HG02763 (cell line): ENCODE results near the gene TCAIM.
"Not testable (repeated sequence)": the region's sequence is repeated elsewhere in the genome, so short reads cannot be mapped to it uniquely, and the experiment has no call there.

Source experiments
- ATAC-seq: cut with Tn5 transposase; IDR thresholded peaks from one replicate; pipeline ENCODE4 v1.9.1; 2021; ENCODE audit warnings: mild to moderate bottlenecking, moderate library complexity; ENCODE audit not compliant: unreplicated experiment

Gene TCAIM

DNA sequence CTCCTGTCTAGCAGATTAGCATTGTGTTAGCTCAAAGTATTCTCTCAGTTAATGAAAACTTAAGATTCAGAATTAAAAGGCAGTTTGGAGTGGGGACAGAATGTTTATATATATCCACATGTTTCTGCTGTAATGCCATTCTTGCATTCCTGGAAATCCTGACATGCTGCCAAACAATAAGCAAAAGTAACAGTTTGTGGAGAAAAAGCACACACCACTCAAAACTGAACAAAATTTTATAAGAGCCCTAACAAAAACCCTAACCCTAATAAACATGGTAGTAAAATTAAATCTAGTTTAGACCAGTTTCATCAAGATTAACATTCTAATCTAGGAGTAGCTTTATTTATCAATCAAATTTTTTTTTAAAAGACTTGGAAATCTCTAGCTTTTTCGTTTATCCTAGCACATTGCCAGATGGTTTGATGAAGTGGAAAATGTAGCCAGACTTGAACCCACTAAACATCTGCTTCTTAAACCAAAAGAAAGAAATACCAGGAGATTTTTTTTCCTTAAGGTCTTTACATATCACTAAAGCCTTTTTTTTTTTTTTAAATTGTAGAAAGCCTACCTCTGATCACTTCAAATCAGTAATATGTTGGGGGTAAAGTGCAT is 3.7 kb downstream of the TCAIM start:
- ATAC-seq = no peak

DNA sequence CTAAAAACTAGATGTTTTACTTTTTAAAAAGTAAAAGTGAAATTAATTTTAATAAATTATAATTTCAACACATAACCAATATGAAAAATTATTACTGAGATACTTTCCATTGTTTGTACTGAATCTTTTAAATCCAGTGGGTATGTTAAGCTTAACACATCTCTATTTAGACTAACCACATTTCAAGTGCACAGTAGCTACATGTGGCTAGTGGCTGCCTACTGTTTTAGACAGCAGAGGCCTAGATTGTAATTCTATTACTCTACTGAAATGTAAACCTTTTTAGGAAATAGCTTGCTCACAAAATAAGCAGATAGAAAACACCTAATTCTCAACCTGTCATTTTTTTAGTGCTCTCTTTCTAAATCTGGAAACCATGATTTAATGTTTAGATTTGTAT is 4.9 kb downstream of the TCAIM start:
- no peak for ATAC-seq

DNA sequence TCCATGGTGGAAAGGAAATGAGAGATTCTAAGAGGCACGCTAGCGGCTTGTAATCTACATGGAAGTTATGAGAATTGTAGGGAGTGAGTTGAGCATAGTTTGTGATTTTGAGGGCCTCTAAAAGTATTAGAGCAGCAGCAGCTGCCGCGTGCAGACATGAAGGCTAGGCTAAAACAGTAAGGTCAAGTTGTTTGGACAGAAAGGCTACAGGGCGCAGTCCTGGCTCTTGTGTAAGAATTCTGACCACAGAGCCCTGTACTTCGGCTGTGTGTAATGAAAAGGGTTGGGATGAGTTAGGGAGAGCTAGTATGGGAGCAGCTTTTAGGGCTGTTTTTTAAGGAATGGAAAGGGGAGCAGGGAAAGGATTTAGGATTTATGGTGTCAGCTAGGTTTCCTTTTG is 8.0 kb downstream of the TCAIM start:
- ATAC-seq = not testable (repeated sequence)

DNA sequence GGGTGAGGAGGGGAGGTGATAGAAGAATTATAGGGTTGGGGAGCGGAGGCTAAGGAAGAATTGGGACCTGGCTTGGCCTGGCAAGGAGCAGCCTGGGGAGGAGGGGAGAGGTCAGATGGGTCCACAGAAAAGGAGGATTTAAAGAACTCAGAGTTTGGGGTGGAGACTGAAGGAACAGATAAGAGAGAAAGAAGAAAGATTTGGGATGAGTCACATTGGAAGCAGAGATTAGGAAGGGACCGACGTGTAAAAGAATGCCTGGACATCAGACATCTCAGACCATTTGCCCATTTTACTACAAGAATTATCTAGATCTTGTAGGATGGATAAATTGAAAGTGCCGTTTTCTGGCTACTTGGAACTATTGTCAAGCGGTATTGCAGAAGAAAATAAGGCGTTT is 10.4 kb downstream of the TCAIM start:
- no peak for ATAC-seq

DNA sequence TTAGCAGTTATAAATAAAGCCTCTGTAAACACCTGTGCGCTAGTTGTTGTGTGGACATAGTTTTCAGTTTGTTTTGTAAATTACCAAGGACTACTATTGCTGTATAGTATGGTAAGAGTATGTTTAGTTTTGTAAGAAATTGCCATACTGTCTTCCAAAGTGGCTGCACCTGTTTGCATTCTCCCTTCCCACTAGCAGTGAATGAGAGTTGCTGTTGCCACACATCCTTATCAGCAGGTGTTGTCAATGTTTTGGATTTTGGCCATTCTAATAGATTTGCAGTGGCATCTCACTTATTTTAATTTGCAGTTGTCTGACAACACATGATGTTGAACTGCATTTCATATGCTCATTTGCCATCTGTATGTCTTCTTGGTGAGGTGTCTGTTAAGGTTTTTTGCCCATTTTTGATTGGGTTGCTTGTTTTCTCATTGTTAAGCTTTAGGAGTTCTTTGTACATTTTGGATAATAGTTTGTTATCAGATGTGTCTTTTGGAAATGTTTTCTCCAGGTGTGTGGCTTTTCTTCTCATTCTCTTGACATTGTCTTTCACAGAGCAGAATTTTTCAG is 14.9 kb downstream of the TCAIM start:
- ATAC-seq = no peak

DNA sequence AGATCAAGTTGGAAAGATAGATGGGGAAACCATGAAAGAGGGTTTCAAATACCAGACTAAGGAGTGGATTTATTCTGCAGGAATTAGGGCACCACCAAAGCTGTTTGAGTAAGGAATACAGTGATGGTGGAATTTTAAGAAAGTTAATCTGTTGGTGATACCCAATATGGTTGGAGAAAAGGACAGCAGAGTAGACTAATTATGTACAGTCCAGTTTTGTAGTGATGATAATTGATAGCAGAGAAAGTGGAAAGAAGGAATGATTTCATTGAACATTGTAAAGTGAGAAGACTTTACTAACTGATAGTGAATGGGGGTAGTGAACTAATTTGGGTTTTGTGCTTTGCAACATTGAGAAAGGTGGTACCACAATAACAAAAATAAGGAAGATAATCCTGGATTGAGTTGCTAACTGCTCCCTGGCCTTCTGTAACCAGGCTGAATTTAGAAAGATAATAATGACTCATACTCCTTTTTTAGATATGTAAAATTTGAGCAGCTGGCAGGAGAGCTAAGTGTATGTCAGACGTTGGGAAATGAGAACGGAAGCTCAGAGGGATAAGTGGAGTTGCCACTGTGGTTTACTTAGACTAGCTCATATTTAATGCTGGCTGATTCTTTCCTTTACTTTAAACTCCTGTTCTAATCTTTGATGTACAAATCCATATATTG is 16.9 kb downstream of the TCAIM start:
- ATAC-seq = no peak

DNA sequence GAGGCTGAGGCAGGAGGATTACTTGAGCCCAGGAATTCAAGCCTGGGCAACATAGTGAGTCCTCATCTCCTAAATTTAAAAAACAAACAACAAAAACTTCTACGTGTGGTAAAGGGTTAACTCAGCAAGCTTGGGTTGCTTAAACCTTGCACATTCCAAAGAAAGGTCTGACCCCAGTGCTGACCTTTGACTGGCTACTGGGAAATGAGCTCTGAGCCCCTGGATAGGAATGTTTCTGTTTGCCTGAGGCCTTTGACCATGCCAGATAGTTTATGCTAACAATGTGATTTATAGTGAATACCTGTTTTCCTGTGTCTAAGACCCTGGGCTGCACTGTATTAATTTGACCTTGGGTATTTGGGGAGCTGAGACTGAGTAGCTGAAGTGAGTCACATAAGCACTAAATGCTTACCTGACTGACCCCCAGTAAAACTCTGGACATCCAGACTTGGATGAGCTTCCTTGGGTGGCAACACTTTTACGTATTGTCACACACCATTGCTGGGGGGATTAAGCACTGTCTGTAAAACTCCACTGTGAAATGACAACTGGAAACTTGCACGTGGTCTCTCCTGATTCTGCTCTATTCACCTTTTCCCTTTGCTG is 20.7 kb downstream of the TCAIM start:
- ATAC-seq = no peak

DNA sequence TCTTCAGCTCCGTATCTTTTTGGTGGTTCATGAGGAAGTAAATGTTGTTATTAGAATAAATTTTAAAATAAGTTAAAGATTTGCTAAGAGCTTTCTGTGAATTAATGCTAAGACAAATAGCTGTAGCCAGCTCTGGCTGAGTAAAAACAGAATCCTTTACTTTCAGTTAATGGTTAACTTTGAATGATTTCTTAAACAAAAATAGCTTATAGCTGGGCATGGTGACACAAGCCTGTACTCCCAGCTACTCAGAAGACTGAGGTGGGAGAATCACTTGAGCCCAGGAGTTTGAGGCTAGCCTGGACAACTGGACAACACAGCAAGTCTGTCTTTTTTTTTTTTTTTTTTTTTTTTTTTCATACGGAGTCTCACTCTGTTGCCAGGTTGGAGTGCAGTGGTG is 25.0 kb downstream of the TCAIM start:
- ATAC-seq = peak; percentile 67

DNA sequence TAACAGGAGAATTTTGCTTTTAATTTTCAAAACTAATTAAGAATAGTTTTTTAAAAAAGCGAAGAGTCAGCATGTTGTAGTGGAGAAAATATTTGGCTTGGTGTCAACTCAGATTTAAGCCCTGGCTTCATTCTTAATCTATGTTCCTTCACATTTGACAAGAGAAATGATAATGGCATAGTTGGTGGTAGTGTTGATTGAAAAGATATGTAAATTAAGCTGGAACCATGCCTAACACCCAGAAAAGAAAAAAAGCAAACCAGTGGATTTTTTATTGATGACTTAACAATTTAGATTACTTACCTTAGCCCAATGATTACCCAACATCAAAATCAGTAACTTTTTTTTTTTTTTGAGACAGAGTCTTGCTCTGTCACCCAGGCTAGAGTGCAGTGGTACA is 27.4 kb downstream of the TCAIM start:
- no peak for ATAC-seq

DNA sequence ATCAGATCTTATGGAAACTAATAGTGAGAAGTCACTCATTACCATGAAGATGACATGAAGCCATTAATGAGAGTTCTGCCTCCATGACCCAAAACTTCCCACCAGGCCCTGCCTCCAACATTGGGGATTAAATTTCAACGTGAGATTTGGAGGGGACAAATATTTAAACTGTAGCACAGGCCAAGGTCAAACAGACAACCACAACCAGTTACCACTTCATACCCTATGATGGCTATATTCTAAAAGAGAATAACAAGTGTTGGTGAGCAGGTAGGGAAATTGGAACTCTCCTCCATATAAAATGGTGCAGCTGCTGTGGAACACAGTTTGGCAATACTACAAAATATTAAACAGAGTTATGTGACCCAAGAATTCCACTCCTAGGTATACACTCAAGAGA is 36.9 kb downstream of the TCAIM start:
- ATAC-seq = no peak

DNA sequence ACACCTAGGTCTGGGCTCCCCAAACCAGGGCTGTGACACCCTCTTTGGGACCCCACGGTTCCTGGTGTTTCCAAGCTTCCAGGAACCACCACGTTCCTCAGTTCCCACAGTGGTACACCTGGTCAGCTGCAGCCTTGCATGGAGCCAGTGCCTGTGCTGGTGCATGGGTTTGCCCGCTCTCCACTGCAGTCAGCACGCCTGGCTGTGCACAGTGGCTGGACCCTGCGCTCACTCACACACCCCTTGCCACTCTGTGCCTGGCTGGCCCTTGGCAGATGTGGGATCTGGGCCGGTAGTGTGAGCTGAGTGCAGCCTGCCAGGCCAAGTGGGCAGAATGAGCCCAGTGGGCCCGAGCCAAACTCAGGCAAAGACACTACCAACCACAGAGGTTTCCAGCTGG is 48.8 kb downstream of the TCAIM start:
- no peak for ATAC-seq

DNA sequence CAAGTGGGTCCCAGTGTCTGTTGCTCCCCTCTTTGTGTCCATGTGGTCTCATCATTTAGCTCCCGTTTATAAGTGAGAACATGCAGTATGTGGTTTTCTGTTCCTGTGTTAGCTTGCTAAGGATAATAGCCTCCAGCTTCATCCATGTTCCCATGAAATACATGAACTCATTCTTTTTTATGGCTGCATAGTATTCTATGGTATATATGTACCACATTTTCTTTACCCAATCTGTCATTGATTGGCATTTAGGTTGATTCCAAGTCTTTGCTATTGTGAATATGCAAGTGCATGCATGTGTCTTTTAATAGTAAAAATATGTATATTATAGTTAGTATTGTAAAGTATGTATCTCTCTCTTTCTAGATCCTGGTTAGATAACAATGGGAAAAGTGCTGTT is 53.9 kb downstream of the TCAIM start:
- no peak for ATAC-seq

DNA sequence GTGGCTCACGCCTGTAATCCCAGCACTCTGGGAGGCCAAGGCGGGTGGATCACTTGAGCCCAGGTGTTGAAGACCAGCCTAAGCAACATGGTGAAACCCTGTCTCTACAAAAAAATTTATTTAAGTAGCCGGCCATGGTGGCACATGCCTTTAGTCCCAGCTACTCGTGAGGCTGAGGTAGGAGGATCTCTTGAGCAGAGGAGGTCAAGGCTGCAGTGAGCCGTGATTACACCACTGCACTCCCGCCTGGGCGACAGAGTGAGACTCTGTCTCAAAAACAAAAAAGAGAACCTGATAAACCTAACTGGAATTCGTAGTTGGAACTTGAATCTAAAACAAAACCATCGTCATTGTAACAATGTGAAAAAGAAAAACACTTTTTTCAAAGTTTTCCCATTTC is 57.1 kb downstream of the TCAIM start:
- ATAC-seq = no peak

DNA sequence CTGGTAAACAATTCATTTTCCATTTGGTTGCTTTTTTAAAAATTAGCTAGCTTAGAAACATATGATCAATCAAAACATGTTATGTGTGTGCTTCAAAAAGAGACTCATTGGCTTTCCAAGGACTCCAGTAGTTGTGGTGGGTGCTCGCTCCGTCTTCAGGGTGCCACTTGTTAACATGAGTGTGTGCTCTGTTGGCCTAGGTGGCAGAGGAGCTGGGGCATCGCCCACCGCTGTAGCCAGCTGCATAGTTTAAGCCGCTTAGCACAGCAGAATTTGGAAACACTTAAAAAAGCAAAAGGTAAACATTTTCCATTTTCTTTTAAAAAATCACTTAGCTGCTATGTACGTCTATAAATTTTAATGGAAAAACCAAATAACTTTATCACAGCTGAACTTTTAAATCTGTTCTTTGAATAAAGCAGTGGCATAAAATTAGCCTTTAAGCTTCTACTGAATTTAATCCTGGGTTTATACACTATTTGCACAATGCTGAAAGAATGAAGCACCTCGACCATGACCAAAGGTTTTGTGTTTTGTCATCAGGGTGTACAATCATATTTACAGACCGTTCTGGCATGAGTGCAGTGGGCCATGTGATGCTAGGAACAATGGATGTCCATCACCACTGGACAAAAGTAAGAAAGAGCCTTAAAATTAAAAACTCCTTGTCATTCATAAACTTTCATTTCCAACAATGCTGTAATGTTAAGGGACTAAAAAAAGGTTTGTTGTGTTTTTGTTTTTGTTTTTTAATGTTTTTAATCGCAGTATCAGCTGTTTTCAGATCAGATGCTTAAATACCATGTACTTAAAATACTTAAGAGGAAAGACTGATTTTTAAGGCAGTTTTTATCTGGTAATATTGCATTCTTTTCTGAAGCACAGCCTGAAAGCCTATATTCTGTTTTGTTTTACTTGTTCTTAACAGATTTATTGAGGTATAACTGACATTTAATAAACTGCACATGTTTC is 57.9 kb downstream of the TCAIM start:
- no peak for ATAC-seq

DNA sequence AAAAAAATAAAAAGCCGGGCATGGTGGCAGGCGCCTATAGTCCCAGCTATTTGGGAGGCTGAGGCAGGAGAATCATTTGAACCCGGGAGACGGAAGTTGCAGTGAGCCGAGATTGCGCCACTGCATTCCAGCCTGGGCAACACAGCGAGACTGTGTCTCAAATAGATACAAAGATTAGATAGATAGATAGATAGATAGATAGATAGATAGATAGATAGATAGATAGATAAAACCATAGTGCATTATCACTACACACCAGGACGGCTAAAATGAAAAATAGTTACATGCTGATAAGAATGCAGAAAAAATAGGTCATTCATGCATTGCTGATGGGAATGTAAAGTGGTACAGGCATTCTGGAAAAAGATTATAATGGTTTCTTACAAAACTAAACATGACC is 59.7 kb downstream of the TCAIM start:
- not testable (repeated sequence) for ATAC-seq

DNA sequence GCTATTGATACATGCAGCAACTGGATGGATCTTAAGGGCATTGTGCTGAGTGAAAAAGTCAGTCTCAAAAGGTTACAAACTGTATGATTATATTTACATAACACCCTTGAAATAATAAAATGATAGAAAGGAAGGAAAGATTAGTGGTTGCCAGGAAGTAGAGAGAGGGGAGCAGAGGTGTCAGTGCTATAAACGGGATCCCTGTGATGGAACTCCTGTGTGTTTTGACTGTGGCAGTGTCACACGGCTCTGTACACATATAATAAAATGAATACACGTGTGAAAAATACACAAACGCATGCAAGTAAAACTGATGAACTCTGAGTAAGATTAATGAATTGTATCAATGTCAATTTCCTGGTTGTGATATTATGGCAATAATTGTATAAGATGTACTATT is 60.3 kb downstream of the TCAIM start:
- ATAC-seq = no peak

DNA sequence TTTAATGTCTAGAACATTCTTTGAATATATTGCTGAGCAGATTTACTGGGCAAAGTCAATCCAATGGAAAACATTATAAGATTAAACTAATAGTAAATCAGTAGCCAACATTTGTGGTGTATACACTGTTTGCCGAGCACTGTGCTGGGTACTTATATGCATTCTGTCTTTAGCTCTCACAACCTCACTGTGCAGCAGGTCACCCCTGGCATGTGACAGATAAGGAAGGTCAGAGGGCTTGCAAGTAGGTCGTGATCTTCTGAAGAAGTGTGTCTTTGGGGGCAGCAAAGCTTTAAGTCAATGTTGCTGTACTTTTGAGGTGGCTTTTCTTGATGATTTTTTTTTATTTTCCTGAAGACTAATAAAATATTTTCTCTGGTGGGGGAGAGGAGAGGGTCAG is 62.2 kb downstream of the TCAIM start:
- ATAC-seq = no peak

DNA sequence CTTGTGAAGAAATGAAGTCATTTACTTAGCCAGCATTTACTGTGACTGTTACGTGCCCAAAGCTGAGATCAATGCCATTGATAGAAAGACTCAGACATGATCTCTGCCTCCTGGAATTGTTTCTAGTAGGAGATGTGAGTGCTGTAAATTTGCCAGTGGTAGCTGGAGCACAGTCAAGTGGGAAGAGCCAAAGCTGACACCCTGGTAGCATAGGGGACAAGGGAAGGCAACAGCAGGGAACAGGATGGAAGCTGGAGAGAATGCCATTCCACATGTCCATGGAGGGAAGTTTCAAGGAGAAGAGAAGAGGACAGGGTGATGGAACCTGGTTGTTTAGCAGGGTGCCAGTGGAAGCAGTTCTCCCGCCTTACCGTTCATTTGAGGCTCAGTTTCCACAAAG is 64.0 kb downstream of the TCAIM start:
- no peak for ATAC-seq

DNA sequence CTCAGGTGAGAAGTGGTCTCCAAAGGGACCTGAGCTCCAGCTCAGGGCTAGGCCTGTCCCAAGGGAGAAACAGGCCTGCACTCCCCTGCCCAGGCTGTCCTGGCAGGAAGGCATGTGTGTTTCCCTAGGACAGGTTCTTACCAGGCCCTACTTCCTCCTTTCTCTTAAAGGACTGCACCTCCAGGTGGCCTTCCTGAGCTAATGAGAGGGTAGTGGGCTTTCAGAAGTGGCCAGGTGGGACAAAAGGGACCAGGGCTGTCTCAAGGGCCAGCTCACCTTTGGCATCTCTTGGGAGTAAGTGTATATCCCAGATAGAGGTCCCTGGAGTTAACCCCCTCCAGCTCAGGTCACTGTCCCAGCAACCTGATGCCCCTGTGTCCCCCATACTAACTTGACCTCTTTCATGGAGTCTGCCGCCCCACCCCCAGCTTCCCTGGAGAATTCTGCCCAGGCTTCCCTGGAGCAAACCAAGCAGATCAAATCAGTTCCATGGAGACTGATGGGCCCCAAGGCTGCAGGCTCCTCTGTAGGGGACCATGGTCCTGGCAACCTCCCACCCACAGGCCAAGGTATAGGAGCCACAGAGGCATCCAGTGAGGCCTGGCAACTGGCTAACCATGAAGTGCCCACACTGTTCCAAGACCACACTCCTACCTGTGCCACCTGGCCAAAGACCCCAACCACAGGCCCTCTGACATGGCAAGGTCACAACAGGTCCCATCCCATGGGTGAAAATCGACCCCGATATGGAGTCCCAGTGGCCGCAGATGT is 71.3 kb downstream of the TCAIM start:
- no peak for ATAC-seq

DNA sequence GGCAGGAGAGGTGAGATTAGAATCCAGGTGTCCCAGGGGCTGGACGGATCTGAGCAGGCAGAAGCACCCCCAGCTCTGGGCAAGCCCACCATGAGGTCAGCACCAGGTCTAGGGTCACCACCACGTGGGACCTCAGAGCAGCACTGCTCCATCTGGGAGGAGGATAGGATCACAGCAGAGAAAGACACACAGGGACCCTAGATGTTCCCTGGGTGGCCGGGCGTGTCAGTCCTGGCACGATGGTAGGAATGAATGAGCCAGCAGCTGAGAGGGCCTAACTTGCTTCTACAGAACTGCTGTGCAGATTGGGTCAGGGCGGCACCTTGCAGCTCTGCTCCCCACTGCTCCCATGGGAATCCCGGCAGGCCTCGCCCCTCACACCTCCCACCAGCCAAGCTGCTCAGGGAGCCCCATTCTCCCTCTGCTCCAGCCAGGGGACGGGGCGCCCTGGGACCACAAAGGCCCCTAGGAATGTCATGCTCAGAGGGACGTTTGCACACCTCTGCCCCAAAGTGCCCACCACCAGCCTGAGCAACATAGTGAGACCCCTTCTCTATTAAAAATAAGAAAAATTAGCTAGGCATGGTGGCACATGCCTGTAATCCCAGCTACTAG is 72.6 kb downstream of the TCAIM start:
- no peak for ATAC-seq
